SH-SY5Y (cell line): ENCODE measurements around the gene ANTXR1.

Experiments used
- GATA2 ChIP-seq: IDR thresholded peaks from 2 replicates; pipeline ENCODE4 v1.6.1; 2011; ENCODE audit warnings: mild to moderate bottlenecking, low read depth, low read length
- GATA3 ChIP-seq: IDR thresholded peaks from 2 replicates; pipeline ENCODE4 v1.6.1; 2011; ENCODE audit warnings: low read depth, mild to moderate bottlenecking, low read length, moderate library complexity

DNA sequence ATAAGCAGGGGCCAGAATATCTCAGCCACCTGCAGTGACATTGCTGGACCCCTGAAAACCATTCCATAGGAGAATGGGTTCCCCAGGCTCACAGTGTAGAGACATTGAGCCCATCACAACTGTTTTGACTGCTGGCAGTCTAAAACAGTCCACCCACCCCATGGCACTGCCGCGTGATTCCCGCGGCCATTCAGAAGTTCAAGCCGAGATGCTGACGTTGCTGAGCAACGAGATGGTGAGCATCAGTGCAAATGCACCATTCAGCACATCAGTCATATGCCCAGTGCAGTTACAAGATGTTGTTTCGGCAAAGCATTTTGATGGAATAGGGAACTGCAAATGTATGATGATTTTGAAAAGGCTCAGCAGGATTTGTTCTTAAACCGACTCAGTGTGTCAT is 234.6 kb downstream of the ANTXR1 start:
- no peak for TF ChIP-seq GATA2
- no peak for TF ChIP-seq GATA3
